Loucy (cell line): ENCODE results near the gene LANCL2.

ENCODE experiments used
- EZH2phosphoT487 ChIP-seq: fragments of 200-600 bp; IDR thresholded peaks from 2 replicates; pipeline ENCODE4 v1.6.1; 2018; ENCODE audit warnings: antibody characterized with exemption, mild to moderate bottlenecking, moderate library complexity, borderline replicate concordance
- TF ChIP-seq, protein P1 (sequence below): fragments of 200-600 bp; sonication (generic); conservative IDR thresholded peaks from 2 replicates; pipeline ENCODE4 v1.5.1; 2014; ENCODE audit warnings: mild to moderate bottlenecking, antibody characterized with exemption, low read length

DNA sequence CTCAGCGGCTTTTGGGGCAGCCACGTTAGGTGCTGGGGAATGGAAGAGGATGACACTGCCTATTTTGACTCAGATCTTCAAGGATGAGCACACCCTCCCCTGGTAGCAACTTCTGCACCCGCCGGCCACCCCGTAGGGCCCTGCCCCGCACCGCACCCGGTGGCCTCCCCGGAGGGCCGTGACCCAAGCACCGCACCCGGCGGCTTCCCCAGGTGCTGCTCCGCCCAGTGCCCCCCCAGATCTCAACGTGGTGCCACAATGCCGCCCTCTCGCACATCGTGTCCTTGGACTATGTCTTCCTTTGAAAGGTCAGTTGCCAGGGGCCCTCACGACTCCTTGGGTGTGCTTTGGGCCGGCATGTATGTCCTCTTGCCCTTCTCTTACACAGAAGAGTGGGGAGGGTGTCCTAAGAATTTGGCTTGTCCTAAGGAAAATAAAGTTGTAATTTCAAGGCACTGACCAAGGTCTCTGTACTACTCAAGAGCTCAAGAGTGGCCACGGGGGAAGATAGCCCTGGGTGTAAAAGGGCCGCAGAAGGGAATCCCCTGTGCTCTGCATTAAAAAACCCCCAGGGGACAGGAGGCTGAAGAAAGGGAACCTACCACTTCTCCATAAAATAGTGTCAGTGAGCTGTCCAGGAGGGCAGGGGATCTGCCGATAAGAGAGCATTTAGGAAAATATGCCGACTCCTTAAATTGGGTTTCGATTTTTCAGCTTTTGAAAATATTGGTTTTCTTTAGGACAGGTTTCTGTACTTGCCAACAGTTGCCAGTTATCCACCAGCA is 1.6 kb upstream of the LANCL2 start:
- TF ChIP-seq, protein P1, sequence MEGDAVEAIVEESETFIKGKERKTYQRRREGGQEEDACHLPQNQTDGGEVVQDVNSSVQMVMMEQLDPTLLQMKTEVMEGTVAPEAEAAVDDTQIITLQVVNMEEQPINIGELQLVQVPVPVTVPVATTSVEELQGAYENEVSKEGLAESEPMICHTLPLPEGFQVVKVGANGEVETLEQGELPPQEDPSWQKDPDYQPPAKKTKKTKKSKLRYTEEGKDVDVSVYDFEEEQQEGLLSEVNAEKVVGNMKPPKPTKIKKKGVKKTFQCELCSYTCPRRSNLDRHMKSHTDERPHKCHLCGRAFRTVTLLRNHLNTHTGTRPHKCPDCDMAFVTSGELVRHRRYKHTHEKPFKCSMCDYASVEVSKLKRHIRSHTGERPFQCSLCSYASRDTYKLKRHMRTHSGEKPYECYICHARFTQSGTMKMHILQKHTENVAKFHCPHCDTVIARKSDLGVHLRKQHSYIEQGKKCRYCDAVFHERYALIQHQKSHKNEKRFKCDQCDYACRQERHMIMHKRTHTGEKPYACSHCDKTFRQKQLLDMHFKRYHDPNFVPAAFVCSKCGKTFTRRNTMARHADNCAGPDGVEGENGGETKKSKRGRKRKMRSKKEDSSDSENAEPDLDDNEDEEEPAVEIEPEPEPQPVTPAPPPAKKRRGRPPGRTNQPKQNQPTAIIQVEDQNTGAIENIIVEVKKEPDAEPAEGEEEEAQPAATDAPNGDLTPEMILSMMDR, result no peak
- TF ChIP-seq EZH2phosphoT487, result no peak
